ENCODE measurements around the gene CYLD. TPM values are rescaled to one million over a fixed set of nuclear protein-coding genes. Genes with fewer than 3 reads are reported as not detected.

The CYLD gene
- total and polyA plus RNA-seq, 10 of the 15 experiments (the other 5 are each of a cell fraction or from before 2014, with no cell fraction given), result 19.2 to 106 (median 46.1) TPM

- TF ChIP-seq MXI1 (IDR thresholded peaks at IDR 0.05; ENCODE audit: low read depth, low read length), result peak; percentile 34; the same call in 1 of the 2 replicates
- TF ChIP-seq HCFC1 (IDR thresholded peaks at IDR 0.05; ENCODE audit: low read length), result no peak
- no peak for TF ChIP-seq SRF (IDR thresholded peaks at IDR 0.05; ENCODE audit: low read depth in 2 of 2, low read length in 2 of 2)
- peak; percentile 50; the same call in 1 of the 2 replicates for TF ChIP-seq SPI1 (IDR thresholded peaks at IDR 0.05; ENCODE audit: borderline replicate concordance, insufficient read depth, low read depth, low read length)
Observed at GRCh38 chr16:50742576-50743200, 802 bp downstream of the CYLD start (continued).

GRCh38 chr16:50743581-50744225 is 1.8 kb downstream of the CYLD start:
- 4% methylated on average over 3 of the region's 3 CpGs for WGBS (ENCODE audit: insufficient coverage, insufficient replicate concordance, low lambda C conversion rate, missing lambda C conversion rate)
- Histone ChIP-seq H4K20me1 (ENCODE audit: control insufficient read depth, insufficient read depth) (no peaks in the 10 kb centered on the region), H3K9me3 (replicated peaks; ENCODE audit: control insufficient read depth, insufficient read depth, low read length) (no peaks in the 10 kb centered on the region), H3K4me3 (peak overlapping the region; percentile 84), H2AFZ (ENCODE audit: control insufficient read depth, low read depth, low read length) (no peak overlapping the region), H3K36me3 (ENCODE audit: control insufficient read depth in 2 of 2, insufficient read depth in 2 of 2, low read length in 1 of 2) (no peaks in the 10 kb centered on the region), H3K9ac (ENCODE audit: control insufficient read depth, insufficient read depth, low read length) (peak overlapping the region; percentile 97), H3K27ac (ENCODE audit: control insufficient read depth, insufficient read depth) (peak overlapping the region; percentile 57), H3K4me2 (ENCODE audit: control insufficient read depth, insufficient read depth) (peak overlapping the region; percentile 46), H3K4me1 (ENCODE audit: control insufficient read depth, insufficient read depth, low read length) (peaks cover 24% of the 10 kb centered on the region), H3K79me2 (ENCODE audit: control insufficient read depth, insufficient read depth, low read length) (peaks cover 63% of the 10 kb centered on the region), H3K27me3 (replicated peaks in 1 of 2; ENCODE audit: control insufficient read depth in 2 of 2, insufficient read depth in 2 of 2, low read length in 1 of 2) (no peaks in the 10 kb centered on the region)
- no peak for DNase-seq (ENCODE audit: low read depth, low spot score)
- ChIA-PET CTCF (interaction anchor here (0.6 to 15.3 kb wide), 15 partner anchors 7 to 390 kb away, joined by 3 to 636 read pairs (median 4); partner anchors contain the start of gene SNX20), POLR2A (interaction anchor here (1.4 to 7.2 kb wide), 8 partner anchors 8 to 469 kb away, joined by 4 to 104 read pairs (median 15); partner anchors contain the start of genes NOD2 and SNX20), SMC1A (ENCODE audit: uncharacterized antibody, unreplicated experiment) (interaction anchor here (1.0 to 19.1 kb wide), 12 partner anchors 9 to 68 kb away, joined by 3 to 600 read pairs (median 8); partner anchors contain the start of genes NOD2 and SNX20), RAD21 (ENCODE audit: unreplicated experiment) (interaction anchor here (0.8 to 13.0 kb wide), 11 partner anchors 7 to 719 kb away, joined by 3 to 578 read pairs (median 5); partner anchors contain the start of genes CNEP1R1, NOD2 and SNX20)
- ATAC-seq, result no peak
- intact Hi-C loops (cut with micrococcal nuclease; ENCODE audit: unreplicated experiment) (loop anchor here (2.0 to 10.0 kb wide), 2 partner anchors 45 to 589 kb away; partner anchors contain the start of gene TENT4B), in situ Hi-C loops (cut with MboI) (no loop called here)
- no peak for FAIRE-seq
- no TSS peak for BruUV-seq (replicated peaks)
- no peak for TF ChIP-seq MLLT1 (IDR thresholded peaks at IDR 0.05)
- no peak for TF ChIP-seq CHD2 (IDR thresholded peaks at IDR 0.05; ENCODE audit: borderline replicate concordance, low read depth, low read length)
- TF ChIP-seq STAT3 (IDR thresholded peaks at IDR 0.05; ENCODE audit: low read depth, low read length), result no peak
- no peak for TF ChIP-seq GATAD2B (conservative IDR thresholded peaks at IDR 0.05; ENCODE audit: low read depth)
- TF ChIP-seq DPF2 (IDR thresholded peaks at IDR 0.05), result no peak
- TF ChIP-seq RB1 (IDR thresholded peaks at IDR 0.05; ENCODE audit: borderline replicate concordance), result no peak
- TF ChIP-seq CTCF (IDR thresholded peaks at IDR 0.05 in 2 of 3, conservative IDR thresholded peaks at IDR 0.05 in 1 of 3; ENCODE audit: control insufficient read depth in 2 of 3, extremely low read depth in 1 of 3, insufficient read depth in 1 of 3, low read depth in 3 of 3, low read length in 3 of 3), result no peak
- no peak for TF ChIP-seq CBX3 (IDR thresholded peaks at IDR 0.05; ENCODE audit: borderline replicate concordance, low read depth)
- TF ChIP-seq EGR1 (IDR thresholded peaks at IDR 0.05; ENCODE audit: borderline replicate concordance in 1 of 2, low read depth in 2 of 2, low read length in 2 of 2), result no peak
- TF ChIP-seq USF1 (IDR thresholded peaks at IDR 0.05; ENCODE audit: borderline replicate concordance, extremely low read length, insufficient read depth, low read depth, low read length), result no peak
